HT-29 (cell line): ENCODE results near the gene CCDC6. TPM values are rescaled to one million over a fixed set of nuclear protein-coding genes. Genes with fewer than 3 reads are reported as not detected.
"Not testable (repeated sequence)": the region's sequence is repeated elsewhere in the genome, so short reads cannot be mapped to it uniquely, and the experiment has no call there.

Experiments
- DNase-seq: peaks from one replicate; pipeline ENCODE4 v3.0.0-alpha.2; 2015; ENCODE audit warnings: low spot score
- total RNA-seq: library from RNA; depleted of rRNA; stranded (reverse); fragments of >200 nt; shearing (Covaris generic); gene quantifications from 2 replicates; pipeline ENCODE4 v1.2.3, GENCODE V29; 2014

Gene CCDC6
- total RNA-seq, 1 experiment from 2014 or later, result 15.7 TPM

GRCh38 chr10:59905731-59906416 is 482 bp downstream of the CCDC6 start:
- DNase-seq, result no peak

- DNase-seq, result peak; percentile 38
These were observed 1.2 kb downstream of the CCDC6 start for GRCh38 chr10:59905066-59905730.

GRCh38 chr10:59904426-59905065 is 1.8 kb downstream of the CCDC6 start:
- no peak for DNase-seq

- no peak for DNase-seq
These were observed 2.5 kb downstream of the CCDC6 start for GRCh38 chr10:59903871-59904270.

GRCh38 chr10:59902016-59902415 is 4.3 kb downstream of the CCDC6 start:
- no peak for DNase-seq

GRCh38 chr10:59901470-59901869 is 4.9 kb downstream of the CCDC6 start:
- no peak for DNase-seq

- DNase-seq, result no peak
These were observed 6.2 kb downstream of the CCDC6 start for GRCh38 chr10:59900048-59900727.

GRCh38 chr10:59898125-59898835 is 8.1 kb downstream of the CCDC6 start:
- no peak for DNase-seq

GRCh38 chr10:59896191-59896590 is 10.2 kb downstream of the CCDC6 start:
- DNase-seq, result peak; percentile 31

- no peak for DNase-seq
These were observed 10.7 kb downstream of the CCDC6 start for GRCh38 chr10:59895629-59896116.

GRCh38 chr10:59894114-59894513 is 12.2 kb downstream of the CCDC6 start:
- DNase-seq, result peak; percentile 70

- DNase-seq, result no peak
These were observed 13.7 kb downstream of the CCDC6 start for GRCh38 chr10:59892697-59893096.

- no peak for DNase-seq
These were observed 14.4 kb downstream of the CCDC6 start for GRCh38 chr10:59891936-59892335.

- no peak for DNase-seq
These were observed 15.0 kb downstream of the CCDC6 start for GRCh38 chr10:59891349-59891748.

GRCh38 chr10:59888781-59889435 is 17.4 kb downstream of the CCDC6 start:
- DNase-seq, result no peak

- DNase-seq, result no peak
These were observed 18.2 kb downstream of the CCDC6 start for GRCh38 chr10:59887972-59888640.

GRCh38 chr10:59887006-59887405 is 19.4 kb downstream of the CCDC6 start:
- no peak for DNase-seq

GRCh38 chr10:59885430-59886134 is 20.8 kb downstream of the CCDC6 start:
- no peak for DNase-seq

GRCh38 chr10:59884893-59885292 is 21.5 kb downstream of the CCDC6 start:
- not testable (repeated sequence) for DNase-seq

GRCh38 chr10:59881640-59882039 is 24.7 kb downstream of the CCDC6 start:
- no peak for DNase-seq
